ACHN (cell line): ENCODE data around the gene STMN1.

Experiments
- DNase-seq: peaks from one replicate; pipeline ENCODE4 v3.0.0-alpha.2; 2015
- in situ Hi-C: cut with HindIII; loops from 2 replicates; pipeline ENCODE4 v1.10.0; 2017; ENCODE audit warnings: low sequenced_read_pairs, low pct_ligation_motif_present, low pct_unique_long_range_greater_than_20kb

STMN1 gene

DNA sequence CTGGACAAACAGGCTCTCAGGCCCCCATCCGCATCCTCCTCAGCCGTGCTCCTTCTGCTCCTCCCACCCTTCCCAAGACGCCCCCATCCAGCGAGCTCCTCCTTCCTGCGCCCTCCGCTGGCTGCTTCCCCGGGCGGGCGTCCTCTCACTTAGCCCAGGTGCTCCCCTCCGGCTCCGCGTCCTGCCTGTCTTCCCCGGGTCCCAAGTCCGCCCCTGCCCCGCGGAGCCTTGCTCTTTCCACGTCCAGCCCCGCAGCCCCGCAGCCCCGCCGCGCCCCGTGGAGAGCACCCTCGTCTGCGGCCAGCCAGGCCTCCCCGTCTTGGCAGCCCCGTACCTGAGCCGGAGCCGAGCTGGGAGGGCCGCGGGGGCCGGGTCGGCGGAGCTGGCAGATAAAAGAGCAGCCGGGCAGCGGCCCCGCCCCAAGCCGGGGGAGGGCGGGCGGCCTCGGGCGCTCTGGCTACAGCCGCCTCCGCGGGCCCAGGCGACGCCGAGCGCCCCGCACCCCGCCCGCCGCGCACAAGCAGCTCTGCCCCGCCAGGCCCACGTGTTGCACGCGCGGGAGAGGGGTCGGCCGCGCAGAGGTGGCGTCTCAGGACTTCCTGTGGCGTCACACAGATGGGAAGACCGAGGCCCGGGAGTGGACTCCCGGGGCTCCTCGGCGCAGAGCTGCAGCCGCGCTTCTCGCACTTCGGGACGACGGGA is 30.9 kb downstream of the STMN1 start, which contains the start of gene PAQR7:
Gene PAQR7 (minus strand): TSS at position 555 of the 702 bp plus-strand sequence. CDS start 11,869 bp downstream, outside the sequence.
- DNase-seq, result peak; percentile 71
- in situ Hi-C loops, result no loop called here

DNA sequence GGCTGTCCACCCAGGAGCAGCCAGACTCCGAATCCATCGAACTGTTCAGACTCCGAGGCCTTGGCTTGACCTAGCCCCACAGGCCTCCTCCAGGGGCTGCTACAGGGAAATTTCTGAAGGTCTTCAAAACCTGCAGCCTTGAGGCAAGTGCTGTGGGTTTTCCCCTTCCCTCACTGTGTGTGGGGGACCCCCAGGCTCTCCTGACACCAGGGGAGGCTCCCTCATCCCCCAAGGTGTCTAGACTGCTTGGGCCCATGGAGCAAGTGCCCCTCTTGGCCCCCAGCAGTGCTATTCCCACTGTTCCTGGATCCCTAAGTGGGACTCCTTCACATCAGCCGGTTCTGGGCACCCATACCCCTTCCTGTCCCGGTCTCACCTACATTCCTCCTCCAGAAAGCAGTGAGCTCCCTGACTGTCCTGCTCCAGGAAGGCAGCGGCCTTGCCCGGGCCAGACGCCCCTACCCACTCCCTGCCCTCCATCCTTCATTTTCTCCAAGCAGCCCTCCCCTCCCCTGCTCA is 31.5 kb downstream of the STMN1 start:
- DNase-seq, result no peak
- in situ Hi-C loops, result no loop called here

GRCh38 chr1:25874209-25874608 is 32.0 kb downstream of the STMN1 start:
- in situ Hi-C loops, result no loop called here
- no peak for DNase-seq

DNA sequence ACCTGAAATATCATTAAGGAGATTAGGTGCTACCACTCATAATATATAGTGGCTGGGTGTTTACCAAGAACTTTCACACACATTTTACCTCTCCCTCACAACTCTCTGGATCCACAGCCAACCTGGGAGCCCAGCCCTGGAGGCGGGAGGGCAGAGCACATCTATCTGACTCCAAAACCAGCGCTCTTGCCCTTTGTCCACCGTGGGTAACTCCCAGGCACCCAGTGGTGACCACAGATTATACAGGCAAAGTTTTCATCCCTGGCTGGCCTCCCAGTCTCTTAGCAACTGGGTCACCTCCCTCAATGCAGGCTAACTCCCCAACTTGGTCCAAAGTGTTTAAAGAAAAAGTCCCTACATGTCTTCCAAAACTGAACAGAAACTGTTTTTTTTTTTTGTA is 33.1 kb downstream of the STMN1 start:
- no peak for DNase-seq
- in situ Hi-C loops, result no loop called here

GRCh38 chr1:25872713-25873112 is 33.5 kb downstream of the STMN1 start:
- in situ Hi-C loops, result no loop called here
- DNase-seq, result no peak

DNA sequence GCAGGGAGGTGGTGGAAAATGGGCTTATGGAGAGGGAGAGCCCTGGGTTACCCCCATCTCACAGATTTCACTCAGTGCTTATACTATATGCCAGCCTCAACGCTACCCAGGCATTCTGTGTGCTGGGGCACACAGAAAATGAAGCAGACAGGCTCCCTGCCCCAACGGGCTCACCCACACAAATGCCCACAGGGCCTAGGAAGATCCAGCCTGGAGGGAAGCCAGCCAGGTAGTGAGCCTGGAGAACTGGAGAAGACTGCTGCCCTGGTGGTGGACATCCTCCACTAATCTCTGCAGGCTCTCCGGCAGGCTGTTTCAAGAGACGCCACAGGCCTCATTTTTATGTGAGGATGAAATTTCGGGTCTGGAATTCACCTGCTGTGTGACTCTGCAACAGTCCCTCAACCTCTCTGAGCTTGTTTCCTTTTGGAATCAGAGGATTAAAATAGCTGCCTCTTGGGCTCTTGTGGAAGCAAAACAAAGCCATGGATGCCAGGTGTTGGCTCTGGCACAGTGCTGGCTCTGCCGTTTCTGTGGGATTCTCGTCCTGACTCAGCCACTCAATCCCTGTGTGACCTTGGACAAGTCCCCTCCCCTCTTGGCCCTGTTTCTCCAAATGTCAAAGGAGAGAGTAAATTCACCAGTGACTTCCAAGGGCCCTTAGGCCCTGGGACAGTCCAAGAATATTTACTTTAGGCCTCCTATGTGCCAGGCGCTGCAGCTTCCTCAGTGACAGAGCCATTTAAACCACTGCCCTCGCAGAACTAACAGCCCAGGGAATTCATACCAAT is 34.3 kb downstream of the STMN1 start:
- DNase-seq, result no peak
- in situ Hi-C loops, result no loop called here

- DNase-seq, result no peak
- in situ Hi-C loops, result no loop called here
Measured at GRCh38 chr1:25871086-25871703, 35.0 kb downstream of the STMN1 start.

- no peak for DNase-seq
- in situ Hi-C loops, result no loop called here
Measured at GRCh38 chr1:25870614-25871013, 35.6 kb downstream of the STMN1 start.

- in situ Hi-C loops, result no loop called here
- DNase-seq, result no peak
Measured at GRCh38 chr1:25869909-25870606, 36.2 kb downstream of the STMN1 start.

DNA sequence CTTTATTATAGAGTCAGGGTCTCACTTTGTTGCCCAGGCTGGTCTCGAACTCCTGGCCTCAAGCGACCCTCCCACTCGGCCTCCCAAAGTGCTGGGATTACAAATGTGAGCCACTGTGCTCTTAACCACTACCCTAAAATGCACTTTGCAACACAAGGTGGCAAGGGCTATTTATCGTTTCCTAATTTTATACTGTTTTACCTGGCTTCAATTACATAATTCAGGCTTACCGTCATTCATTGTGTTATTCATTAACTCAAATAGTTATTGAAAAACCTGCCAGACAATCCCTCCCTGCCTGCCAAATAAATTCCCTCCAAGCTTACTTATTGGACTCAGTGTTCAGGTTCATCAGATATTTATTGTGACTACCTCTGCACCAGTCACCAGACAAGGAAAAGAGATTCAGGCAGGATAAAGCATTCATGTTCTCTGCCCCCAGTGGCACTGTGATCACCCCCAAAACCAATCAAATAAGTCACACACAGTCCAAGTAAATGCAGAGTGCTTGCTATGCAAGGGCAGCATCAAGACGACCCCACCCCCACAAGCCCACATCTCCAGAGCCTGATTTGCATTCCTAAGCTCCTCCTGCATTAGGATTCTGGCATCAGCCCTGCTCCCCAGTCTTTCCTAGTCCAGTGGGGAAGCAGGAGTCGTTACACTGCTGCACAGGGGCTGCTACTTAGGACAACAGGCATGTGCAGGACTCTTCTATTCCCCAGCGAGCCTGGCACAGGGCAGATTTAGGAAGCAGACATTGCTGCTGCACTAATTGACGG is 38.8 kb downstream of the STMN1 start:
- DNase-seq, result peak; percentile 64
- in situ Hi-C loops, result no loop called here

DNA sequence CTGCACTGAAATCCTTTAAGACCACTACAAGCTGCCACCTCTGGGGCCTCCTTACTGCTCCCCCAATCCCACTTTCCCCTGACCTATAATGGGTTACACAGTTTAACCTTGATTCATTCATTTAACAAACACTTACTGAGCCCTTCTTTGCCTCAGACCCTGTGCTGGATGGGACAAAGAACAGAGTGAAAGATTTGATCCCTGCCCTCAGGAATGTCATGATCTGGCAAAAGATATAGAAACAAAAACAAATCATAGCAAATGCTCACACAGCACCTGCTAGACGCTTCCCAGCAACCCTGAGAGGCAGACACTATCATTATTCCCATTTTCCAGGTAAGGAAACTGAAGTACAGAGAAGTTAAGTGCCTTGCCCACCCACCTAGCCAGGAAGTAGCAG is 39.9 kb downstream of the STMN1 start:
- no peak for DNase-seq
- in situ Hi-C loops, result no loop called here

- in situ Hi-C loops, result no loop called here
- no peak for DNase-seq
Measured at GRCh38 chr1:25864434-25864833, 41.8 kb downstream of the STMN1 start.

DNA sequence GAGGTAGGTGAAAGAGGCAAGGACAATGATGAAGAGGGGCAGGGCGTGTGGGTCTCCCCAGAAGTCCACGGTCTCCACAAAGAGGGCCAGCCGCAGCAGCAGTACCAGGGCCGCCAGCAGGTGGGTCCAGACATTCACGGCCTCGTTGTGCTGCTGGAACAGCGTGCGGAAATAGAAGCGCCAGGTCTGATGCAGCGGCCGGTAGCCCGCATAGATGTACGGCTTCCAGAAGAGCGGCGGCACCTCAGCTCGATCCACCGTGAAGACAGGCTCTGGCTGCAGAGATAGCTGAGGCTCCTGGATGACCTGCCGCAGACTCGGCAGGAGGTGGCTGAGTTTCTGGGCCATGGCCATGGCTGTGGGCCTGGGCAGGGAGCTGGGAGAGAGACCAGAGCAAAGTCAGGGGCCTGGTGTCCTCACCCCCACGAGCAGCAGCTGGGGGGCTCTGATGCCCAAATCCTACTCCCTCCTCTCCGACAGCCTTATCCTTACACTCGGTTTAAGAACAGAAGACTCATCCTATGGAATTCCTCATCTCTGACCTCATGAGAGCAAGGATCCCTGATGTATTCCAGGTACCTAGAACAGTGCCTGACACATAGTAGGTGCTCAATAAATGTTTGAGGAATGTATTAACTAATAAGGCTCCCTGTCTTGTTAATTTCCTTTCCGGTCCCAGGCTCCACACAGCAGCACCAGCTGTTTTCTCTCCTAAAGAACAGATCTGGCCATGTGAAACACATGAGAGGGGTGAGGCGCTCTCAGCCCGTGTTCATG is 42.5 kb downstream of the STMN1 start:
- DNase-seq, result no peak
- in situ Hi-C loops, result no loop called here

DNA sequence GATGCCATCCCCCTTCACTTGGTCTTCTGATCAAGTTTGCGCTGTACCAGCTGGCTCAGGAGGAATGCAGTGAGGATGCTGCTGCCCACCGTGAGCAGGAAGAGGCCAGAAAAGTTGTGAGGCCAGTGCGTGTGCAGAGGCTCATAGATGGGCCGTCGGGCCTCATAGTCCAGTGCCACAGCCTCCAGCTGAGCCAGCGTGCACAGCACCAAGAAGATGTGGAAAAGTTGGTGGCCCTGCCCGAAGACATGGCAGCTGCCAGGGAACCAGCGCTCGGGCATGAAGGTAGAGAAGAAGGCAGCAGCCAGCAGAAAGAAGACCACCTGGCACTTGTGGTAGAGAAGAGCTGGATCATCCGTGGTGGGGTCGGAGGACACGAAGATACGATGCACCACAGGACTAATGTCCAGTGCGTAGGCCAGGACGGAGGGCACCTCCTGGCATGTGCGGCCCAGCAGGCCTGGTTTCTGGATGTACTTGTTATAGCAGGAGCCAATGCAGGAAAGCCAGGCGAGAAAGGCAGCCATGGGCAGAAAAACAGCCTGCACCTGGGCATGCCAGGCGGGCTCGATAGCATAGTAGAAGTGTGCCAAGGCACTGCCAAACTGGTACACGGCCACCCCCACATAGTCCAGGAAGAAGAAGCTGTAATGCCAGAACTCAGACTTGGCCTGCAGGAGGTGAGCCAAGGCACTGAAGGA is 43.3 kb downstream of the STMN1 start:
- DNase-seq, result no peak
- in situ Hi-C loops, result no loop called here

GRCh38 chr1:25861316-25862286 is 44.6 kb downstream of the STMN1 start:
- in situ Hi-C loops, result no loop called here
- no peak for DNase-seq
